ENCODE data around the gene HOXA5.

HOXA5 gene

GRCh38 chr7:27092819-27093110 is 50.7 kb downstream of the HOXA5 start:
- no peak for DNase-seq

- DNase-seq = no peak
Measured at GRCh38 chr7:27091941-27092818, 51.3 kb downstream of the HOXA5 start.

- no peak for DNase-seq
Measured at GRCh38 chr7:27091105-27091504, 52.4 kb downstream of the HOXA5 start.

Data from hematopoietic multipotent progenitor cell treated with erythropoietin and hydrocortisone succinate and interleukin-3 and kit ligand, for 6 days (in vitro differentiated cells).